ENCODE results near the gene LMOD2. TPM values are rescaled to one million over a fixed set of nuclear protein-coding genes. Genes with fewer than 3 reads are reported as not detected.

The LMOD2 gene
- total and polyA plus RNA-seq, 2 experiments from 2014 or later = 19.7 to 19.8 TPM

GRCh38 chr7:123663200-123663599 lies 7.5 kb downstream of the LMOD2 start:
- Histone ChIP-seq H3K4me3 (no peak overlapping the region), H3K27me3 (no peaks in the 10 kb centered on the region), H3K9me3 (ENCODE audit: low read depth) (no peaks in the 10 kb centered on the region), H3K4me1 (ENCODE audit: low read depth) (peaks cover 38% of the 10 kb centered on the region), H3K36me3 (no peaks in the 10 kb centered on the region), H3K27ac (no peak overlapping the region)
- TF ChIP-seq, protein P1, sequence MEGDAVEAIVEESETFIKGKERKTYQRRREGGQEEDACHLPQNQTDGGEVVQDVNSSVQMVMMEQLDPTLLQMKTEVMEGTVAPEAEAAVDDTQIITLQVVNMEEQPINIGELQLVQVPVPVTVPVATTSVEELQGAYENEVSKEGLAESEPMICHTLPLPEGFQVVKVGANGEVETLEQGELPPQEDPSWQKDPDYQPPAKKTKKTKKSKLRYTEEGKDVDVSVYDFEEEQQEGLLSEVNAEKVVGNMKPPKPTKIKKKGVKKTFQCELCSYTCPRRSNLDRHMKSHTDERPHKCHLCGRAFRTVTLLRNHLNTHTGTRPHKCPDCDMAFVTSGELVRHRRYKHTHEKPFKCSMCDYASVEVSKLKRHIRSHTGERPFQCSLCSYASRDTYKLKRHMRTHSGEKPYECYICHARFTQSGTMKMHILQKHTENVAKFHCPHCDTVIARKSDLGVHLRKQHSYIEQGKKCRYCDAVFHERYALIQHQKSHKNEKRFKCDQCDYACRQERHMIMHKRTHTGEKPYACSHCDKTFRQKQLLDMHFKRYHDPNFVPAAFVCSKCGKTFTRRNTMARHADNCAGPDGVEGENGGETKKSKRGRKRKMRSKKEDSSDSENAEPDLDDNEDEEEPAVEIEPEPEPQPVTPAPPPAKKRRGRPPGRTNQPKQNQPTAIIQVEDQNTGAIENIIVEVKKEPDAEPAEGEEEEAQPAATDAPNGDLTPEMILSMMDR (IDR thresholded peaks at IDR 0.05; ENCODE audit: low read depth, low read length) = no peak
- DNase-seq (ENCODE audit: low read depth in 1 of 2, low spot score in 1 of 2) = no peak

GRCh38 chr7:123665157-123665556 lies 9.5 kb downstream of the LMOD2 start:
- Histone ChIP-seq H3K9me3 (ENCODE audit: low read depth) (no peaks in the 10 kb centered on the region), H3K27me3 (no peaks in the 10 kb centered on the region), H3K27ac (peak overlapping the region; percentile 69), H3K4me1 (ENCODE audit: low read depth) (peaks cover 19% of the 10 kb centered on the region), H3K4me3 (no peak overlapping the region), H3K36me3 (no peaks in the 10 kb centered on the region)
- TF ChIP-seq, protein P1 (IDR thresholded peaks at IDR 0.05; ENCODE audit: low read depth, low read length) = no peak
- no peak for DNase-seq (ENCODE audit: low read depth in 1 of 2, low spot score in 1 of 2)

DNA sequence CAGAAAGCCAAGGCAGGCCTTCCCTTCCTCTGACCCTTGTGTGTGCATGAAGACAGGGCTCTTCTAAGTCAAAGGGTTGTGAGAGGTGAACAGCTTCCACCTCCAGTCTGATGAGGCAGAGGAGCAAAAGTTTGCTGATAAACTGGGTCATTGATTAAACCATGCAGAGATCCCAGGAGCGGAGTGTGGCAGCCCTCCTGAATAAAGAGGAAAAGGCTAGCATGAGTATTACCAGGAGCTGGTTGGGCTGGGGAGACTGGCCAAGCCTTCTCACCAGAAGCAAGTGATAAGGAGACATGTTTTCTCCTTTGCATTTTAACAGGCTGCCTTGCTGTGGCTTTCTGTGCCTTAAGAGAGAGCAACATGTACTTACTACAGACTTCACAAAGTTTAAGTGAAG lies 10.2 kb downstream of the LMOD2 start:
- Histone ChIP-seq H3K4me3 (no peak overlapping the region), H3K27ac (peak overlapping the region; percentile 69), H3K4me1 (ENCODE audit: low read depth) (peaks cover 12% of the 10 kb centered on the region), H3K36me3 (no peaks in the 10 kb centered on the region), H3K9me3 (ENCODE audit: low read depth) (no peaks in the 10 kb centered on the region), H3K27me3 (no peaks in the 10 kb centered on the region)
- peak; percentile 23 to 27 for DNase-seq (ENCODE audit: low read depth in 1 of 2, low spot score in 1 of 2)
- TF ChIP-seq, protein P1 (IDR thresholded peaks at IDR 0.05; ENCODE audit: low read depth, low read length) = no peak

DNA sequence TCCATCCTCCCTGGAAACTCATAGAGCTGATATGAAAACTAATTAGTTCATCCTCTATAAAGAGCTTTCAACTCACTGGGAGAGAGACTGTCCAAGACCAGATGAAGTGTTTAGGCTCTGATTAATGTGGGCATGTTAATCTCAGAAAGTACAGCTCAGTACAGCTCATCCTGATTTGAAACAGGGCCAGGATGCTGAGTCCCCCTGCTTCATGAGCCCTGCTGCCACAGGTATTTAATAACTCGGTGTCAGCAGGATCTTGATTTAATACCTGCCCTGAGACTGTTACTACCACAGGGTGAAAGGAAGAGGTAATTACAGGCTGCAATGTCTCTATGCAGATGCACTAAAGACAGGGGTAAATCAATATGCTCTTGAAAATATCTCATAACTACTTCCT lies 10.8 kb downstream of the LMOD2 start:
- no peak for DNase-seq (ENCODE audit: low read depth in 1 of 2, low spot score in 1 of 2)
- Histone ChIP-seq H3K27me3 (no peaks in the 10 kb centered on the region), H3K4me3 (no peak overlapping the region), H3K27ac (peak overlapping the region; percentile 69), H3K9me3 (ENCODE audit: low read depth) (no peaks in the 10 kb centered on the region), H3K4me1 (ENCODE audit: low read depth) (peaks cover 8% of the 10 kb centered on the region), H3K36me3 (no peaks in the 10 kb centered on the region)
- TF ChIP-seq, protein P1 (IDR thresholded peaks at IDR 0.05; ENCODE audit: low read depth, low read length) = no peak

DNA sequence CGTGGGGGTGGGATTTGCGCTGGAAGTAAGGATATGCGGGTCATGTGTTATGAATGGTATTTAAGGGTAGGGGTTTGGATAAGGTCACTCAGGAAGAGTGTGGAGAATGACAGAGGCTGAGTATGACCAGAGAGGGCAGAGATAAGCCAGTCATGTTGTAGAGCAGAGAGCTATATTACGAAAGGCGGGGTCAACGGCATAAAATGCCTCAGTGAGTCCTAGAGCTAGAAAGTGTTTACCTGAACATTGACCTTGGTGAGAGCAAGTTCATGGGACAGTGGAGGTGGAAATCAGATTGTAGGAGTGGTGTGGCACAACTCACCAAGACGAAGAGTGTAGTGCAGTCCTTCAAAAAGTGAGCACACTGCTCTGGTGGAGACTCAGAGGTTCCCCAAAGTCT lies 13.8 kb downstream of the LMOD2 start:
- no peak overlapping the region for H3K27ac ChIP-seq
- peaks cover 19% of the 10 kb centered on the region for H3K4me1 ChIP-seq (ENCODE audit: low read depth)
- TF ChIP-seq, protein P1 (IDR thresholded peaks at IDR 0.05; ENCODE audit: low read depth, low read length) = no peak
- DNase-seq (ENCODE audit: low read depth in 1 of 2, low spot score in 1 of 2) = no peak
- no peaks in the 10 kb centered on the region for H3K36me3 ChIP-seq
- H3K9me3 ChIP-seq (ENCODE audit: low read depth) = no peaks in the 10 kb centered on the region
- no peak overlapping the region for H3K4me3 ChIP-seq
- H3K27me3 ChIP-seq = no peaks in the 10 kb centered on the region

Measured in cardiac muscle cell (in vitro differentiated cells and primary cell).